A172 (cell line): ENCODE data around the gene COQ8A. TPM values are rescaled to one million over a fixed set of nuclear protein-coding genes. Genes with fewer than 3 reads are reported as not detected.

Source experiments
- DNase-seq: peaks from one replicate; pipeline ENCODE4 v3.0.0-alpha.2; 2015; ENCODE audit warnings: low spot score
- total RNA-seq: library from RNA; depleted of rRNA; stranded (reverse); fragments of >200 nt; shearing (Covaris generic); gene quantifications from 2 replicates; pipeline ENCODE4 v1.2.3, GENCODE V29; 2014

The COQ8A gene
- total RNA-seq, 1 experiment from 2014 or later = 7.9 TPM

DNA sequence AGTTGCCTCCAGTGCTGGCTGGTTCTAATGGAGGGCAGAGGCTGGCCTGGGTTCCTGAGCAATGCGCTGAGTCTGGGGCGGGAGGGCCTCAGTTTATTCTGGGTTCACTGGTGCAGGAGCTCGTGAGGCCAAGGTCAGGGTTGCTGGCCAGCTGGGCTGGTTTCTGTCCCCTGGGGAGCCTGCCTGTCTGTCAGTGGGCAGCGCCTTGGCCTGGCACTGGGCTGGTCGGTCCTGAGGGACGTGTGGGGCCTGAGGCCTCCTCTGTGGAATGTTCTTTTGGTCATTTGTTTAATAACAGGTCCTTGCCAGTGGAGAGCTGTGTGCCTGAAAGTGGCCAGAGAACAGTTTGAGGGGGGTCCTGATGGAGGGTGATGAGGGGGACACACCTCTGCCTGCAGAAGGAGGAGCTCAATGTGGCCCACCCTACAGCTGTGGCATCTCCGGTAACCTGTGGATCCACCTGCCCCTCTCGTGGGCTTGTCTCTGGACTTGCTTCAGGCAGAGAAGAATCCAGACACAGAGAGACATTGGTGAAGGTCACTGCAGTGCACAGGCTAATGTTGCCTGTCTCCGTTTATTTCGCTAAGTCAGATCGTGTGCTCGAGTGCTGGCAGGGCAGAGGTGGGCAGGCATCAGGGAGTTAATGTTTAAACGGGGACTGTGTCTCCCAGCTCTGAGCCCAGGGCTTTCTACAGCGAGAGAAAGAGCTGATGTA lies 34.6 kb downstream of the COQ8A start:
- no peak for DNase-seq

DNA sequence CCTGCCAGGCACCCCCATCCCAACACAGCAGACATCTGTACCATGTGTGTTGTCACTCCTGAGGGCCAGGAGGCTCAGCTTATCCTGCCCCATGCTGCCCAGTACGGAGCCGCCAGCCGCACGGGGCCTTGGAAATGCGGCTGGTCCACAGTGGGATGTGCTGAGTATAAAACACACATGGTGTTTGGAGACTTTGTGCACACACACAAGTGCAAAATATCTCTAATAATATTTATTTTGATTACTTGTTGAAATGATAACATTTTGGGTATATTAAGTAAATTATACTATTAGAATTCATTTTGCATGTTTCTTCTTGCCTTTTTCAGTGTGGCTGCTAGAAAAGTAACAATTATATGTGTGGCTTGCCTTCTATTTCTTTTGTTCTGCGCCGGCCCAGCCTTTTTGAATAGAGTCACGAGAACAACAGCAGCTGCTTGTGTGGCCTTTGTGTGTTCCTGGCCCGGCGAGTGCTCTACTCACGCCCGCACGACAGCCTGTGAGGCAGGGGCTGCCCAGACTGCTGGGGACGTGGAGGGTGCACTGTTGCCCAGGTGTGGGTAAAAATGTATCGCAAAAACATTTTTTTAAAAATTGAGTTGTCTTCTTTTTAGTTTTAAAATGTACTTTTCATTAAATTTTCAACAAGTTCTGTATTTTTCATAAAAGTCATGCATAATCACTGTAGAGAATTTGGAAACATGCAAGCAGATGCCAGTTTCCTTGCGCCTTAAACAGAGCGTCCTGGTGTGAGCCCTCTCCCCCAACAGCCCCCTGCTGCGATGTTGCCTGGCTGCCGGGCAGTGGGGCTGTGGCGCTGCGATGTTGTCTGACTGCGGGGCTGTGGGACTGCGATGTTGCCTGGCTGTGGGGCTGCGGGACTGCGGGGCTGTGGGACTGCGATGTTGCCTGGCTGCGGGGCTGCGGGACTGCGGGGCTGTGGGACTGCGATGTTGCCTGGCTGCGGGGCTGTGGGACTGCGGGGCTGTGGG lies 35.5 kb downstream of the COQ8A start:
- DNase-seq = no peak

DNA sequence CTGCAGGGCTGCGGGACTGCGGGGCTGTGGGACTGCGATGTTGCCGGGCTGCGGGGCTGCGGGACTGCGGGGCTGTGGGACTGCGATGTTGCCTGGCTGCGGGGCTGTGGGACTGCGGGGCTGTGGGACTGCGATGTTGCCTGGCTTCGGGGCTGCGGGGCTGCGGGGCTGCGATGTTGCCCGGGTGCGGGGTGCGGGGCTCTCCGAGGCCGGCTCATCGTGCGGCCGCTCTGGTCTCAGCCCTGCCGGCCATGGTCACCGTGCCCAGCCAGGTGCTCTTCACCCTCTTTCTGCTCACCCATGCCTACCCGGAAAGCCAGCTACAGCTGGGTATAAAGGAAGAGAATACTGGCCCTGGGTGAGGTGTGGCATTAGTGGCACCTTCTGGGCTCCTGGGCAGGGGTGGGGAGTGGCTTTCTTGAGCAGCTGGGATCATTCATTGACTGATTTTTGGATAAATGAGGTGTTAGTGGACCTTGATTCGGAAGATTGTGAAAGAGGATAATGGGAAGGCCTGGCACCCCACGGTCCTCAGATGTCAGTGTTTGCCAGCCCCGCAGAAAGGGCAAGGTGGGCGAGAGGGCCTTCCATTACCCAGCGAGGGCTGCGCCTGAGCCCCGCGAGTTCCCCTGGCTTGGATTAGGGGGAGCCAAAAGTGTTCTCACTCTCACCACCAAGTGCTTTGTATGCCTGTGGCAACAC lies 36.3 kb downstream of the COQ8A start:
- DNase-seq = no peak

DNA sequence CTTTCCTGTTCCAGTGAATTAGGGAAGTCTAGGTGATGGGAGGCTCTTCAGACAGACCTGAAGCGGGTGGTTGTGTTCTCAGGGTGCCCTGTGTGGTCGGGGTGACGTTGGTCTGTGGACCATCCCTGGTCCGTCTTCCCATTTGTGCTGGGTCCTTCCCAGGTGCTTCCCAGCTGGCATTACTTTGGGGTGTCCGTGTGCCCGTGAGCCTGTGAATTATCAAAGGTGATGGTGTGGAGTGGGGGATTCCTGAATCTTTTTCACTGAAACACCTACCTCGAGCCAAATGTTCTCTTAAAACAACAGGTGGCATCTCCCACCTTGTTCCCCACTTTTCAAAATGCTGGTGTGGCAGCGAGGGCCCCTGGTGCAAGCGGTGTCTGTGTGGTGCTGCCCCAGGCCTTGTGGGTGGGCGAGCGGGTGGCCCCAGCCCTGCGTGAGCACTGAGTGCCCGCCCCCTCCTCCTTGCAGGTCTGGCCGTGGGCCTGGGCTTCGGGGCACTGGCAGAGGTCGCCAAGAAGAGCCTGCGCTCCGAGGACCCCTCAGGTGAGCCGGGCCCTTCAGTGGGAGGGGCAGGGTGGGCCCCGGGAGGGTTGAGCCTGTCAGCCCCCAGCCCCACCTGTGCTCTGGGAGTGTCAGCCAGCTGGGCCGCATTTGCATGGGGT lies 37.0 kb downstream of the COQ8A start:
- DNase-seq = no peak

DNA sequence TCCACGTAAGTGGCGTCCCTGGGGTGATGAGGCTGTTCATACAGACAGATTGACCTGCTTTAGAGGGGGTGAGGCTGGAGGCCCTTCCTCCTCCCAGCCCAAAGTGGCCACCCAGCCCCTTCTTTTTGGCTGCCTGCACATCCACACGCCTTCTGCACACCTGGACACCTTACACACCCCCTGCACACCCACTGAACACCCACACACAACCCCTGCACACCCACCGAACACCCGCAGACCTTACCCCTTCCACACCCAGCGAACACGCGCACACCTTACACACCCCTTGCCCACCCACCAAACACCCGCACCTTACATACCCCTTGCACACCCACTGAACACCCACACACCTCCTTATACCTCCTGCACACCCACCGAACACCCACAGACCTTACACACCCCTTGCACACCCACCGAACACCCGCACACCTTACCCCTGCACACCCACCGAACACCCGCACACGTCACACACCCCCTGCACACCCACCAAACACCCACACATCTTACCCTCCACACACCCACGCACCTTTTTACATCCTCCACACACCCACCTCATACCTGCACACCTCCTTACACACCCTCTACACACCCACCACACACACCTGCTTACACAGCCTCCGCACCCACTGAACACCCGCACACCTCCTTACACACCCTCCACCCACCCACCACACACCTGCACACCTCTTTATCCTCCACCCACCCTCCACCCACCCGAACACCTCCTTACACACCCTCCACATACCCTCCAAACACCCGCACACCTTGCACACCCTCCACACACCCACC lies 37.7 kb downstream of the COQ8A start:
- DNase-seq = no peak

DNA sequence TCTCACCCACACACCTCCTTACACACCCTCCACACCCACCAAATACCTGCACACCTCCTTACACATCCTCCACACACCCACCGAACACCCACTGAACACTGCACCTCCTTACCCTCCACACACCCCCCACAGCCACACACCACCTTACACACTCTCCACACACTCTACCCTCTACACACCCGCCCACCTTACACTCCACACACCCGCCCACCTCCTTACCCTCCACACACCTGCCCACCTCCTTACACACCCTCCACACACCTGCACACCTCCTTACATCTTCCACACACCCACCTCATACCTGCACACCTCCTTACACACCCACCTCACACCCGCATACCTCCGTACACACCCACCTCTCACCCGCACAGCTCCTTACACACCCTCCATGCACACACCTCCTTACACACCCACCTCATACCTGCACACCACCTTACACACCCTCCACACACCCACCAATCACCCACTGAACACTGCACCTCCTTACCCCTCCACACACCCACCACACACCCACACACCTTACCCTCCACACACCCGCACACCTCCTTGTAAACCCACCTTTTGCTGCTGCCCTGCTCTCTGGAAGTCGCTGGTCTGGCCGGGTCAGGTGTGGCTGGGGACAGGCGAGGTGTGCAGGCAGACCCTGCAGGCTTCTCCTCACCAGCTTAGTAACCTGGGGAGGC lies 38.5 kb downstream of the COQ8A start:
- DNase-seq = no peak

DNA sequence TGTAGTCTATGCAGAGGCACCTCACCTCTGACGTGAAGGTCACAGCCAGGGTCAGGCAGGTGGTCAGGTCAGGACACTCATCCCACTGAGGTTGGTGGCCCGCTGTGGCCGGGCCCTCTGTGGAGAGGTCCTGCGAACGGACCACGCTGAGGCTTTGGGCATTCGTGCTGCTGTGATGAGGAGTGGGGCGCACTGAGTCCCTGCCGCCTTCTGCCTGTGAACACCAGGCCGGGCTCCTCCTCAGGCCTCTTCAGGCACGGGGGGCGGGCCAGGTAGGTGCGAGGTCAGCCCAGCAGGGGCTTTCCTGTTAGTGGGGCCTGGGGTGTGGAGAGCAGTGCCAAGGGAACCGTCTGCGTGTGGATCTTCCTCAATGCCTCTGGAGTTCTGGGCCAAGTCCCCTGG lies 39.0 kb downstream of the COQ8A start:
- no peak for DNase-seq

DNA sequence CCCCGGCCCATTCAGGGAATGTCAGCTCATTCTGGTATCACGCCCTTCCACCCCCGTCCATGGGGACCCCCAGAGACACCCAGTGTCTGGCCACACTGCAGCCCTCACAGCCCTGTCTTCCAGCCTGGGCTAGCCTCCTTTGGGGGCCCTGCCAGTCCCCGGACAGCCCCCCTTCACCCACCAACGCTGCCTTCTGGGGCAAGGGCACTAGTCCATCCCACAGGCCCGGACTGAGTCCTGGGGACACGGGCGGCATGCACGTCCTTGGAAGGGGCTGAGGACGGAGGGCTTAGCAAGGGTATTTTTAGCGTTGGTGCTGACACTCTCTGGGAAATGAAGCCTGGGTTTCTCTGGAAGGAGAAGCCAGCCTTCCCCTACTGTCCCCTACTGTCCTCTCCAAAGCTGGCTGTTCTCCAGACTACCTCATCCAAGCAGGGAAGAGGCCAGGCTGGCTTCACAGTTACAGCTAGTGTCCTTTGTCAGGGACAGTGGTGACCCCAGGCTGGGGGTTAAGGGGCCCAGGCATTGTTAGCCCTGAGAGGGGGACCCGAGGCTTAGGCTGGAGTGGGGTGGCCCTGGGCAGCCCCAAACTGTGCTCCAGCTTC lies 39.5 kb downstream of the COQ8A start:
- DNase-seq = no peak

DNA sequence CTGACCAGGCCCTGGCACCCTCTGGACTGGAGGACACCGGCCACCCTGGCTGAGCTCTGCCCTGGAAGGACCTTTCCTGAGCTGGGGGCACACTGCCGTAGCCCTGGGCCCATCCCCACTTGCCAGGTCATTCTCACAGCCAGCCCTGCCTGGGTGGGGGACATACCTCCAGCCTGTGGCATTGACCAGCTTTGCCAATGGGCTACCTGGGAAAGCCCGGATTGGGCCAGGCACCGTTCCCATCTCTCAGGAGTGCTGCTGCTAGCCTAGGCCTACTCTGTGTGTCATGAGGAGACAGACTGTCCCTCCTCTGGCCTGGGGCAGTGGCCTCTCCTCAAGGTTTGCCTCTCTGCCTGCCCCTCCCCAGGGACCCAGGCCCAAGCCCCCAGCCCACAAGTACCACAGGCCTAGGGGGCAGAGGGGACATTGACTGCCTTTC lies 40.0 kb downstream of the COQ8A start:
- no peak for DNase-seq

DNA sequence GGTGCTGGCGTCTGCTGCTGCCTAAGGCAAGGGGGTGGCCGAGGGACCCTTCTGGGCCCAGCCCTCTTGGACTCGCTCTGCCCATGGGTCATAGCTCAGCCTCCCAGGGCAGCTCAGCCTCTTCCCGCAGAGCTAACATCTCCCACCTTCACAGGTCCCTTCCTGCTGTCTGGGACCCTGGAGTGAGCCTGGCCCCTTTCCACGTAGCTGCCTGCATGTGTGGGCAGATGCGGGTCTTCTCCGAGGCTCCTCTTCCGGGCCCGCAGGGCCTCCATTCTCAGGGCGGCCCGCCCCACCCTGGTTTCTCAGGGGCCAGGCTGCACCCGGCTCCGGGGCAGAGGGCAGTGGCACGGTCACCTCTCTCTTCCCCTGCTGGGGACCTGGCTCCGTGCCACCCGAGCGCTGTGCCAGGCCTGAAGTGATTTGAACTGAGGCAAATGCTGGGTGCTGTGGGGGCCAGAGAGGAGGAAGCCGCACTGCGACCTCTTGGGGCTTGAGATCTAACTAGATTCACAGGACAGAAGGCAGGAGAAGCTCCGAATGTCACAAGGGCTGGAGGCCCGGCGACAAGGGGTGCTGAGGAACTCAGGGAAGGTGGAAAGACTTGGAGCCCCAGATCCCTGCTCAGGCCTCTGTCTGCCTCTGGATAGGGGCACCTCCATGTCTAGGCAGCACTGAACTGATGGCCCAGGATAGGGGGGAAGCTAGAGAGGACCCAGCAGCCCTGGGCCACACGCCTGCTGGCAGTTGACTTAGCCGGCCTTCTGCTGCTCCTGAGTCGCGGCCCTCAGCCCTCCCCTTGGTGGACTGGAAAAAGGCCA lies 40.7 kb downstream of the COQ8A start:
- DNase-seq = no peak

DNA sequence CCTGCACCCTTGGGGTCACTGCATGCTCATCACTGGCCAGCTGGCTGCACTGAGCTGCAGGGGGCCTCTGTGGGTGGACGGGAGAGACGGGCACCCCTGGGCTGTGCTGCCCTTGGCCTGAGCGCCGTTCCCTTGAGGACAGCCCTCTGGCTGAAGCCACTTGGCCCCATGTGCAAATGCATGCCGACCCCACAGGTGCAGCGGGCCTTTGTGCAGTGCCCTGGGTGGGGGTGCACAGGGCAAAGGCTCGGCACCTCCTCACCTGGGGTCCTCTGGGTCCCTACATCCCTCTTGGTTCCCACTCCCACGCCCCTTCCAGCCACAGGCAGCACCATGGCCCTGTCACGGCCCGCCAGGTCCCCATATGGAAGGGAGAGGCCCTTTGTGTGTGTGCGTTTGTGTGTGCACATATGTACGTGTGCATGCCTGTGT lies 41.3 kb downstream of the COQ8A start:
- DNase-seq = no peak

DNA sequence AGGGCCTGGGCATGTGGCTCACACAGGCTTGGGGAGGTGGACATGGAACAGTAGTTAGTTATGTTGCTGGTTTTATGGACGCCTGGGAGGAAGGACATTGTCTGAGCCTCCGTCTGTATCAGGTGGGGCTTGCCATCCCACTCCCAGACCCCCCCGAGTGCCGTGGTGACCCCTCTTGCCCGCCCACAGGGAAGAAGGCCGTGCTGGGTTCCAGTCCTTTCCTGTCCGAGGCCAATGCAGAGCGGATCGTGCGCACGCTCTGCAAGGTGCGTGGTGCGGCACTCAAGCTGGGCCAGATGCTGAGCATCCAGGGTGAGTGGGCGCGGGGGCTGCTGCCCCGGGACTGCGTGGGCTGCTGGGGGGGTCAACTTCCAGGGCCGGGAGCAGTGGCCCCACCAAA lies 41.7 kb downstream of the COQ8A start:
- no peak for DNase-seq

DNA sequence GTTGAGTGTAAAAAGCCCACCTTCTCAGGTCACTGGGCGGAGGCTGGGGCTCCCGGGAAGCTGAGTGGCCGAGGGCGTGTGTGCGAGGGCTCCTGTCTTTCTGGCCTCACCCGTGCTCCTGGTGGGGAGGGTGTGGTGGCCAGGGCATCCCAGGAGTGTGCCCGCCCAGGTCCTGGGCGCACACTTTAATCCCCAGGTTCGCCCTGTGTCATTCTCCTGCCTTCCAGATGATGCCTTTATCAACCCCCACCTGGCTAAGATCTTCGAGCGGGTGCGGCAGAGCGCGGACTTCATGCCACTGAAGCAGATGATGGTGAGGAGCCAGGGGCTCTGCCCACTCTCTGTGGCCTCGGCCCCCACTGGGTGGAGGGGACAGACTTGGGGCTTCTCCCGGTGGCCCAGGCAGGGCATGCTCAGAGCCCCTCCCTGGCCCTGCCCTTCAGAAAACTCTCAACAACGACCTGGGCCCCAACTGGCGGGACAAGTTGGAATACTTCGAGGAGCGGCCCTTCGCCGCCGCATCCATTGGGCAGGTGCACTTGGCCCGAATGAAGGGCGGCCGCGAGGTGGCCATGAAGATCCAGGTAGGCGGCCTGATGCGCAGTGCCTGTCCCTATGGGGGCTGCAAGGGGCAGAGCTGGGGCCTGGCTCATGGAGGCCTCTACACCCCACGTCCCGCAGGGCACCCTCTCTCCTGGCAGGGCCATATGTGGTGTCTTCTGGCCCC lies 42.5 kb downstream of the COQ8A start:
- DNase-seq = no peak

DNA sequence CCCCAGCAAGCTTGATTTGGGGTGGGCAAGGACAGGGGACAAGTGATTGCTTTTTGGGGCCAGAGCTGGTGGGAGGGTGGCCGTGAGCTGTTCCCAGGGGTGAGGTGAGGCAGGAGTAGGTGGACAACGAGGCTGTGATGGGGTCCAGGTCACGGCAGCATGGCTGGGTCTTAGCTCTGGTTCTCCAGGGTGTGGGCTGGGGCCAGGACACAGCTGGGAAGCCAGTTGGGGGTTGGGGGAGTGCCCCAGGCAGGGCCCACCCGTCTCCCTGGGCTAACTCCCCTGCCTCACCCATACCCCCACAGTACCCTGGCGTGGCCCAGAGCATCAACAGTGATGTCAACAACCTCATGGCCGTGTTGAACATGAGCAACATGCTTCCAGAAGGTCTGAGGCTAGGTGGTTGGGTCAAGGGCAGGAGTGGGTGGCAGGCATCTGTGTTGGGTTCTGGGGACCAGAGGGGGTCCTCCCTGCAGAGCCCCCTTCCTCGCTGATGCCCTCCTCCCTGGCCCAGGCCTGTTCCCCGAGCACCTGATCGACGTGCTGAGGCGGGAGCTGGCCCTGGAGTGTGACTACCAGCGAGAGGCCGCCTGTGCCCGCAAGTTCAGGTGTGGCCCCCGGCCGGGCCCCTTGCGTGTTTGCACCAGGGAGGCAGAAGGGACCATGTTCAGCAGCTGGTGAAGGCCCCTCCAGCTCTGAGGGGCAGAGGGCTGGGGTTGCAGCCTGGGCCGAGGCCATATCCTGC lies 43.3 kb downstream of the COQ8A start:
- no peak for DNase-seq

DNA sequence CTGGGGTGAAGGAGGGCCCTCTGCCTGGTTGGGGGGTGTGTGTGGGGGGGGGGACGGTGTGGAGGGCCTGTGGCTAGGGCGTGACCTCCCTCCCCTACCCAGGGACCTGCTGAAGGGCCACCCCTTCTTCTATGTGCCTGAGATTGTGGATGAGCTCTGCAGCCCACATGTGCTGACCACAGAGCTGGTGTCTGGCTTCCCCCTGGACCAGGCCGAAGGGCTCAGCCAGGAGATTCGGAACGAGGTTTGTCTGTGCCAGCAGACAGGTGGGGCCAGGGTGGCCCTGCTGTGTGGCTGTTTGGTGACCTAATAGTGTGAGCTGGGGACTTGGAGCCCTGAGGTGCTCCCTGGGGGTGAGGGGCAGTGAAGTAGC lies 43.9 kb downstream of the COQ8A start:
- no peak for DNase-seq

DNA sequence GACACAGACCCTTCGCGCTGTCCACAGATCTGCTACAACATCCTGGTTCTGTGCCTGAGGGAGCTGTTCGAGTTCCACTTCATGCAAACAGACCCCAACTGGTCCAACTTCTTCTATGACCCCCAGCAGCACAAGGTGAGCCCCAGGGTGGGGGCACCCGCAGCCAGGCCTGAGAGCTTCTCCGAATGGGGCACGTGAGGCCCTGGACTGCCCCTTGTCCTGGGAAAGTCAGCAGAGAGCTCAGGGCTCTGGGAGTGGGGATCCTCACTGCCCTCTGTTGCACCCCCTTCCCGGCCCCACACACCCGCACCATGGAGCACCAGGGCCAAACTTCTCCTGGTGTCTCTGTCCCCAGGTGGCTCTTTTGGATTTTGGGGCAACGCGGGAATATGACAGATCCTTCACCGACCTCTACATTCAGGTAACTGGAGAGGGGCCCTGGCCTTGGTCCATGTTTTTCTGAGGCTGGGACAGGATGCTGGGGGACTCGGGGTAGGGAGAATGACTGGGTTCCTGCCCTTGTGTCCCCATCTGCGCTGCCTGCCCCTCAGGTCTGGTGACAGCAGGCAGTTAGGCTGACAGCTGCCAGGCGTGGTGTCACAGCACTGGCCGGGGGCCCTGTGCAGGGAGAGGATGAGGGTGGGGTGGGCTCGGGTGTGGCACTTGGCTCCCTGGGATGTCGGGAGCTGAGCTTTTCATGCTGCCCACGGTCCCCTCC lies 44.6 kb downstream of the COQ8A start:
- DNase-seq = no peak

DNA sequence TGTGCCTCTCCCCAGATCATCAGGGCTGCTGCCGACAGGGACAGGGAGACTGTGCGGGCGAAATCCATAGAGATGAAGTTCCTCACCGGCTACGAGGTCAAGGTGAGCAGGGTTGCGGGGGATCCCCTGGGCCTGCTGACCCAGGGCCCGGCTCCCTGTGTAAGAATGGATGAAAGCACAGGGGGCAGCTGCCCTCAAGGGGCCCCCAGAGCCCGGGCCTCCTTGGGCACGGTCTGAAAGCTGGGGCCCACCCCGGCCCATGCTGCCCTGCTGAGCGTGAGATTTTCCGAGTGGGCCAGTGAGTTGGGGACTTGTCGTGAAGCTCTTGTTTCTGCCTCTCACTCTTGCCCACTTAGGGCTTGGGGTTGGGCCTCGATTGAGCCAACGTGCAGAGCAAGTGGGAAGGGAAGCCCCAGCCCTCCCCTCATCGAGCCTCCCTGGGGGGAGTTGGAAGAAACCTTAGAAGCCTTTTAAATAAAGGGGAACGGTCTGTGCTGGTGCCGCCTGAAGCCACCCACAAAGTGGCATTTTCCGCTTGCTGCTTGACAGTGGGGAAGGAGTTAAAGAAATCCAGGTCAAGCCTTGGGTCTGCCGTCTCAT lies 45.2 kb downstream of the COQ8A start:
- no peak for DNase-seq
